Suprapubic skin (tissue), 3 donors: ENCODE measurements around the gene CHIC2.

ENCODE experiments used
- CTCF ChIP-seq, 2 donors: fragments of 200-600 bp in 1 of 2; fragments of 450-650 bp in 1 of 2; sonication (generic) in 1 of 2; IDR thresholded peaks; one replicate each; pipeline ENCODE4 v1.5.1; 2016 to 2019; ENCODE audit warnings: antibody characterized with exemption in 2 of 2, mild to moderate bottlenecking in 1 of 2, moderate library complexity in 1 of 2
- POLR2A ChIP-seq, 2 donors: fragments of 450-650 bp; IDR thresholded peaks; one replicate each; pipeline ENCODE4 v1.6.1; 2017; ENCODE audit warnings: antibody characterized with exemption in 2 of 2, mild to moderate bottlenecking in 2 of 2, moderate library complexity in 2 of 2

DNA sequence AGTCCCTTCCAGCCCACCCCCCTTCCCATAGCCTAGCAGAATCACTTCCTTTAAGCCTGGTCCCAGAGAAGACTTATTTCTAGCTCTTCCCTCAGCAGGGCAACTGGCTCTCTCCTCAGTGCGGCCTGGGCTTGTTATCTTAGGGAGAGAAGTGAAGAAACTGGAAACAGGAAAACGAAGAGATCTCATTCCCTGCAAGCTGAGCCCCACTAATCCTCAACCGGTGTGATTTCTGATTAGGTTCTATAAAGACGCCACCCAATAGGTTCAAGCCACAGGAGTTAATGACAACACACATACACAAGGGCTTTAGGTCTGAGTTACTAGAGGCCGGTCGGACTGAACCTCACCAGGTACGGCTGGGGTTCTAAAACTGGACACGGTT, 38.8 kb upstream of the CHIC2 start:
- TF ChIP-seq CTCF (IDR thresholded peaks at IDR 0.05), result no peak
- no peak for TF ChIP-seq POLR2A (IDR thresholded peaks at IDR 0.05)
